ENCODE results near the gene MCF2L2. TPM values are rescaled to one million over a fixed set of nuclear protein-coding genes. Genes with fewer than 3 reads are reported as not detected.

The MCF2L2 gene
- total RNA-seq, 1 donor from 2014 or later: 1.2 TPM

GRCh38 chr3:183306798-183307671 lies 121.4 kb downstream of the MCF2L2 start:
- DNase-seq: peak; percentile 90
- no peak overlapping the region for H3K4me3 ChIP-seq
- H3K4me1 ChIP-seq: peaks cover 9% of the 10 kb centered on the region
- ATAC-seq: peak; percentile 97
- H3K36me3 ChIP-seq: no peaks in the 10 kb centered on the region
- H3K27me3 ChIP-seq: no peaks in the 10 kb centered on the region
- TF ChIP-seq CTCF (IDR thresholded peaks at IDR 0.05): no peak
- H3K9me3 ChIP-seq: no peaks in the 10 kb centered on the region
- intact Hi-C loops (cut with DNase I): no loop called here
- peak overlapping the region; percentile 5 for H3K27ac ChIP-seq

- Histone ChIP-seq H3K36me3 (no peaks in the 10 kb centered on the region), H3K9me3 (no peaks in the 10 kb centered on the region), H3K27ac (no peak overlapping the region), H3K27me3 (no peaks in the 10 kb centered on the region), H3K4me3 (no peak overlapping the region), H3K4me1 (peaks cover 9% of the 10 kb centered on the region)
- intact Hi-C loops (cut with DNase I): no loop called here
- TF ChIP-seq CTCF (IDR thresholded peaks at IDR 0.05): no peak
- DNase-seq (no peak), ATAC-seq (no peak)
These were observed 124.7 kb downstream of the MCF2L2 start for GRCh38 chr3:183303690-183304089.

- DNase-seq (no peak), ATAC-seq (no peak)
- Histone ChIP-seq H3K9me3 (no peaks in the 10 kb centered on the region), H3K4me3 (no peak overlapping the region), H3K27ac (no peak overlapping the region), H3K27me3 (no peaks in the 10 kb centered on the region), H3K4me1 (peaks cover 8% of the 10 kb centered on the region), H3K36me3 (no peaks in the 10 kb centered on the region)
- no peak for TF ChIP-seq CTCF (IDR thresholded peaks at IDR 0.05)
- intact Hi-C loops (cut with DNase I): no loop called here
These were observed 126.4 kb downstream of the MCF2L2 start for GRCh38 chr3:183301937-183302580.

GRCh38 chr3:183300996-183301562 lies 127.3 kb downstream of the MCF2L2 start:
- Histone ChIP-seq H3K4me3 (no peak overlapping the region), H3K4me1 (no peaks in the 10 kb centered on the region), H3K27me3 (no peaks in the 10 kb centered on the region), H3K9me3 (no peaks in the 10 kb centered on the region), H3K36me3 (no peaks in the 10 kb centered on the region), H3K27ac (no peak overlapping the region)
- TF ChIP-seq CTCF (IDR thresholded peaks at IDR 0.05): no peak
- no peak for DNase-seq
- no peak for ATAC-seq
- intact Hi-C loops (cut with DNase I): no loop called here

- H3K4me1 ChIP-seq: peaks cover 5% of the 10 kb centered on the region
- no peak for TF ChIP-seq CTCF (IDR thresholded peaks at IDR 0.05)
- H3K9me3 ChIP-seq: no peaks in the 10 kb centered on the region
- H3K27ac ChIP-seq: no peak overlapping the region
- ATAC-seq: no peak
- intact Hi-C loops (cut with DNase I): no loop called here
- H3K27me3 ChIP-seq: no peaks in the 10 kb centered on the region
- DNase-seq: no peak
- no peaks in the 10 kb centered on the region for H3K36me3 ChIP-seq
- H3K4me3 ChIP-seq: no peak overlapping the region
These were observed 128.4 kb downstream of the MCF2L2 start for GRCh38 chr3:183299976-183300375.

Data from upper lobe of right lung (tissue), 1 donor.